OCI-LY1 (cell line): Measurements from ENCODE around the gene LBH.

Experiments
- CTCF ChIP-seq: fragments of 200-600 bp; sonication (generic), shearing (Covaris generic); IDR thresholded peaks from 2 replicates; pipeline ENCODE4 v1.5.1; 2017; ENCODE audit warnings: mild to moderate bottlenecking, antibody characterized with exemption, low read length, moderate library complexity, mixed read lengths
- EZH2 ChIP-seq: fragments of 200-600 bp; sonication (generic), shearing (Covaris generic); IDR thresholded peaks from 2 replicates; pipeline ENCODE4 v1.8.0; 2017; ENCODE audit warnings: borderline replicate concordance, mixed run types, mild to moderate bottlenecking, antibody characterized with exemption, low read length, moderate library complexity, mixed read lengths

GRCh38 chr2:30218814-30219213, 12.5 kb upstream of the LBH start:
- TF ChIP-seq CTCF (no peak), EZH2 (no peak)
